ENCODE measurements around the gene CYP51A1.
"Not testable (repeated sequence)": the region's sequence is repeated elsewhere in the genome, so short reads cannot be mapped to it uniquely, and the experiment has no call there.

DNA sequence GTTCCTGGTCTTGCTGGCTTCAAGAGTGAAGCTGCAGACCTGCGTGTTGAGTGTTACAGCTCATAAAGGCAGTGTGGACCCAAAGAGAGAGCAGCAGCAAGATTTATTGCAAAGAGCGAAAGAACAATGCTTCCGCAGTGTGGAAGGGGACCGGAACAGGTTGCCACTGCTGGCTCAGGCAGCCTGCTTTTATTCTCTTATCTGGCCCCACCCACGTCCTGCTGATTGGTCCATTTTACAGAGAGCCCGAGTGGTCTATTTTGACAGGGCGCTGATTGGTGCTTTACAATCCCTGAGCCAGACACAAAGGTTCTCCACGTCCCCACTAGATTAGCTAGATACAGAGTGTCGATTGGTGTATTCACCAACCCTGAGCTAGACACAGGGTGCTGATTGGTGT, 8.5 kb upstream of the CYP51A1 start:
- TF ChIP-seq POLR2A (IDR thresholded peaks at IDR 0.05), result not testable (repeated sequence)
- TF ChIP-seq, protein P1, sequence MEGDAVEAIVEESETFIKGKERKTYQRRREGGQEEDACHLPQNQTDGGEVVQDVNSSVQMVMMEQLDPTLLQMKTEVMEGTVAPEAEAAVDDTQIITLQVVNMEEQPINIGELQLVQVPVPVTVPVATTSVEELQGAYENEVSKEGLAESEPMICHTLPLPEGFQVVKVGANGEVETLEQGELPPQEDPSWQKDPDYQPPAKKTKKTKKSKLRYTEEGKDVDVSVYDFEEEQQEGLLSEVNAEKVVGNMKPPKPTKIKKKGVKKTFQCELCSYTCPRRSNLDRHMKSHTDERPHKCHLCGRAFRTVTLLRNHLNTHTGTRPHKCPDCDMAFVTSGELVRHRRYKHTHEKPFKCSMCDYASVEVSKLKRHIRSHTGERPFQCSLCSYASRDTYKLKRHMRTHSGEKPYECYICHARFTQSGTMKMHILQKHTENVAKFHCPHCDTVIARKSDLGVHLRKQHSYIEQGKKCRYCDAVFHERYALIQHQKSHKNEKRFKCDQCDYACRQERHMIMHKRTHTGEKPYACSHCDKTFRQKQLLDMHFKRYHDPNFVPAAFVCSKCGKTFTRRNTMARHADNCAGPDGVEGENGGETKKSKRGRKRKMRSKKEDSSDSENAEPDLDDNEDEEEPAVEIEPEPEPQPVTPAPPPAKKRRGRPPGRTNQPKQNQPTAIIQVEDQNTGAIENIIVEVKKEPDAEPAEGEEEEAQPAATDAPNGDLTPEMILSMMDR (IDR thresholded peaks at IDR 0.05), result not testable (repeated sequence)

Data from adrenal gland (tissue), 5 donors.